Raji (cell line): ENCODE data around the gene CHEK2.
"Not testable (repeated sequence)": the region's sequence is repeated elsewhere in the genome, so short reads cannot be mapped to it uniquely, and the experiment has no call there.

Experiments
- POLR2A ChIP-seq: IDR thresholded peaks from 2 replicates; pipeline ENCODE4 v1.6.1; 2011; ENCODE audit warnings: low read depth, low read length, control low read depth; ENCODE audit not compliant: insufficient read depth

Gene CHEK2

DNA sequence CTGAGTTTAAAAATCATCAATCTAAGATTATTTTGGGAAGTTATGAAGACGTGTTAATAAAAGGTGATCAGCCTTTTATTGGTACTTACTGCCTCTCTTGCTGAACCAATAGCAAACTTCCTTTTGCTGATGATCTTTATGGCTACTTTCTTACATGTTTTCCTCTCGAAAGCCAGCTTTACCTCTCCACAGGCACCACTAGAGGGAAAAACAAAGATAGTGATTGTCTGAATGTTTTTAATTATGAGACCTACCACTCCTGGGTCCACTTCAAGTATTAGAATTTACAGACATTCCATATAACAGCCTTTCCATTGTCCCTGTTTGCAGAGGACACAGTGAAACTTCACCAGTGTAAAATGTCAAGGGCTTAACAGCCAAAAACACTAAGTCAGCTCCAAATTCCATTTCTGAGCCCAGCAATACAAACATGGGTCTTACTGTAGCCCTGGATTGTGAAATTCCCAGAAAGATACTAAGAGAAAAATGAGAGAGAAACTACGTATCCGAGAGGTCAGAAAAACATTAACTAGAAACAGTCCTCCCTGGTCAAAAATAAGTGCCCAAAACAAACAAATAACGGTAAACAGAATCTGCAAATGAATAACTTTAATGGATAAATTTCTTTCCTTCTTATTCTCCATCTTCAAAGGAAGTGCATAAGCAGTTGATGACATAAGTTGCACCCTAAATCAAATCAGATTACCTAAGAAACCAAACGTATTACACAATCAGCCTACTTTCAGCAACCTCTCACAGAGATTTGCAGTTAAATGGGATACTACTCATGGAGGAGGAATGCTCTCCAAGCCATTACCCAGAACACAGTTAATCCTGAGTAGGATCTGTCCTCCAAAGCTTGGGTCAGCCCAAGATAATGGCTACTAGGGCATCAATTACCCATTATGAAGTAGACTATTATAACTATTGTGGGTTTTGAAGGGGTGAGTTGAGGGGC is 29.5 kb downstream of the CHEK2 start:
- no peak for TF ChIP-seq POLR2A

DNA sequence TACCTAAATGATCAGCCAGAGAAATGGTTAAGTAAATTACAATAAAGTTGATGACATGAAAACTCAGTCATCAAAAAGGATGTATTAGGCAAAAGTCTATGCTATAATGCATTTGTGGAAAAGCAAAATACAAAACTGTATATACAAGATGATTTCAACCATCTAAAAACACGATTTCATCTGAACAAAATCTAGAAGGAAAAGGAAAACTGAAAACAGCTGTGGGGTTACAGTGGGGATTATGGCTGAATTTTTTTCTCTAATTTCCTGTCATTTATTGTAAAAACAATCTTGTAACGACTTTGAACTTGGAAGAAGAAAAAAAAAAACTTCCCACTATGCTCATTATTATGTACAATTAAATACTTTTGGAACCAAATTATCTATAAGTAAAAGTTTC is 30.3 kb downstream of the CHEK2 start:
- no peak for TF ChIP-seq POLR2A

DNA sequence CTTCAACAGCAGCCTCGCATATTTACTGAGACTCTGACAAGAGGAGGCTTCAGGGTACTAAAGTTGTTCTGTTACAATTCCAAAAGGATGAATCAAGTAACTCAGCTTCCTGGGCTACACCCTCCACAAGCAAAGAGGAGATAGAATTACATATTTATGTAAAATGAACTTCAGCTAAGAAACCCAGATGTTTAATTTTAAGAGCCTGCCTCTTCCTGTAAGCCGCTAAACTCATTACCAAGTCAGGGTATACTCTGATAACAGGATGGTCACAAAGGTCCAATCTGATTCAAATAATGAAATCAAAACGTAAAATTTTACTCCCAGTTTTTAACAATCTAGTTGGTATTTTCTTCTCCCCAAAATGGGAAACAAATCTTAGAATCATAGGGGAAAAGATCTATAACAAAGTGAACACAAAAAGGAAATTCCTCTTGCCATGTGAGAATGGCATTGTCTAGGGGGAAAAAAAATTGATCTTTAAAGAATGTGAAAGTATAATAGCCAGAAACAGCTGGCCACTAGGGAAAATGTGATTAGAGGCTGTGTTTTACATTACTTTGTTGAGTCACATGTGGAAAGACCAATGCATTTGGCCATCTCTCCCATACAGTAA is 30.9 kb downstream of the CHEK2 start:
- no peak for TF ChIP-seq POLR2A

DNA sequence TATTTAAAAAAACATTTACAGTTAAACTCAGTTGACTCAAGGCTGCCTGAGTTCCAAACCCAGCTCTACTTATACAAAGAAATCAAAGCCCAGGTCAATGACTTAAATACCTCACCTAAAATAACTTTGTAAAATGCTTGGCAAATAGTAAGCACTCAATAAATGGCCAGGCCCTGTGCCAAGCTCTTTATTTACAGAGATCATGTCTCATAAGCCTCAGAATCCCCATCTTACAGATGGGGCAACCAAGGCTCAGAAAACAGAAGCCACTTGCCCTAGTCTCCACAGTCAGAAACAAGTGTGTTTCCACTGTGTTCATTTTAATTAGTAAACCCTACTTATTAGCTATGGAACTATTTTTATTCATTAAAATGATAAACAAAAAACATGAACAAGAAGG is 31.5 kb downstream of the CHEK2 start:
- TF ChIP-seq POLR2A: no peak

DNA sequence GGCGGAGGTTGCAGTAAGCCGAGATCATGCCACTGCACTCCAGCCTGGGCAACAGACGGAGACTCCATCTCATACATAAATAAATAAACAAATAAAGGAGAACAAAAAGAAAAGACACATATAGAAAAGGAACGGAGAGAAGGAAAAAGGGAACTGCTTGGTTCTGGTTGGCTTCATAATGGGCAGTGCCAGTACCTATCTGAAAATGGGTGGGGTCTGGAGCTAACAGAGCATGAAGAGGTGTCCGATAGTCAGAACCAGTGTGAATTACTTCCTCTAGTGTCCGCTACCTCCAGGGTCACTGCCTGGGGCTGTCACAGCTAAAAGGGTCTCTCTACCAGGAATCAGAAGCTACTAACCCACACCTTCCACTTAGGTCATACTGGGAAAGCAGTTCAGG is 34.8 kb downstream of the CHEK2 start:
- TF ChIP-seq POLR2A: no peak

DNA sequence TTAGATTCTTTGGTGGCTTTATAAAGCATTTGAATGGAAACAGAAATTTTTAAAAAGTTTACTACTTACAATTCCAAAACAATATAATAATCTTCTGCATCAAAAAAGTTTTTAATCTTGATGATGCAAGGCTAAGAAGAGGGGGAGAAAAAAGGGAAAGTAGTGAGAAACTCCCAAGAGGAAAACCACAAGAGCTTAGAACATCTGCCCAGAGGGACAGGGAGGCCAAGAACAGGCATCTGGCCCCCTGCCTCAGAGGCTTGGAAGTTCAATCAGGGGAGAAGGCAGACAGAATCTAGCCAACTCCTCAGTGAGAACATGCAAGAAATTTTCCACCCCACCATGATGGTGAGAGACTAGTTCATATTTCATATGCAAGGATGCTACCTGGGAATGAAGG is 38.2 kb downstream of the CHEK2 start:
- no peak for TF ChIP-seq POLR2A

DNA sequence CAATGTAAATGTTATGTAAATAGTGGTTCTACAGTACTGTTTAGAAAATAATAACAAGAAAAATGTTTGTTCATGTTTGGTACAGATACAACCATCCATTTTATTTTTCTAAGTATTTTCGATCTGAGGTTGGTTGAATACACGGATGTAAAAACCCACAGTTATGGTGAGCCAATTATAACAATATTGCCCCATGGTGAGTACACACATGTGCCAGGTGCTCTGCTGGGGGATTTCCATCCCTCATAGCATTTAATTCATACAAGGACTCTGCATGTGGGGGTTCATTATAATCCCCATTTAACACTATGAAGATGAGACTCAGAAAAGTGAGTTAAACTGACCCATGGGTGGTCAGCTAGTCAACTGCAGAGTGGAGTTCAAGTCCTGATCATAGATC is 38.7 kb downstream of the CHEK2 start:
- TF ChIP-seq POLR2A: no peak

DNA sequence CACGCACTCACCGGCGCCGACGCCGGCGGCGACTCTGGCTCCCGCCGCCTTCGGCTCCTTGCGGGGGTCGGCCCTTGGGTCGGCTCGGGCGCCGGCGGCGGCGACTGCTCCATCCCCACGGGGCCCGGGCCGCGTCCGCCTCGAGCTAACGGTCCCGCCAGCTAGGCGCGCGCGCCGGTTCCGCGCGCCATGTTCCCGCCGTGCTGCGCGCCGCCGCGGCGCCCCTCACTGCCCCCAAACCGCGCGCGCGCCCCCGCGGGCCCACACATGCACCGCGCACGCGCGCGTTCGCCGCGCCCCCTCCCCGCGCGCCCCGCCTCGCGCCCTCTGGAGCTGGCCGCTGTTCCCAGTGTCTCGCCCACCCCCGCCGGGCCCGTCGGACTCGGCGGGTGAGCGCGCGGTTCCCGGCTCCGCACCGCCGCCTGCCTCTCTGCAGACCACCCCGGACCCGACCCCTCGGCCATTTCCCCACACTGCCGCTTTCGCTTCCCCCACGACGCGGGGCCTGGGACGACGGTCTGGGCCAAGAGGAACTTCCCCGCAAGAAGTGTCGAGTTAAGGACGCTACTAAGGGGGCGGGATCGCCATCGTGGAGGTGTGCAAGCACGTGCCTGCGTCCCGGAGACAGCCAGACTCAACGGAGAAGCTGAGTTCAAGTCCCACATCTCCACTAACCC is 61.9 kb downstream of the CHEK2 start, which contains the start of gene TTC28:
Gene TTC28 (minus strand): TSS at position 230 of the 677 bp plus-strand sequence. CDS start 117 bp downstream, at position 113.
- not testable (repeated sequence) for TF ChIP-seq POLR2A

DNA sequence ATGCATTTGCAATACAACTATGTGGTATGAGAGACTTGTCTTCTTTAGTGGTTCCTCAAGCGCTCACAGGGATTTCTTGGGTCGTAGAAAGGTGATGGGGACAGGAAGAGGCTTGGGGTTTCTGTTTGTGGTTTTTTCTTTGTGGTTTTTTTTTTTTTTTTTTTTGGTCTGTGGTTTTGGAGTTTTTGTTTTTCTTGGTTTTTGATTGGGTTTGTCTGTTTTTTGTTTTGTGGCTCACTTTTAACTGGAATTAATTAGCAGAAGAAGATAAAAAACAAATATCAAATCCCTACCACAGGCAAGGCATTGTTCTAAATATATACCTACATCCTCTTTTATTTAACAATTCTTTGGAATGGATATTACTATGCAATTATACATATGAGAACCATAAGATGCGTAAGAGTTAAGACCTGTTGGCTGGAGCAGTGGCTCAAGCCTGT is 67.5 kb downstream of the CHEK2 start:
- TF ChIP-seq POLR2A: no peak

DNA sequence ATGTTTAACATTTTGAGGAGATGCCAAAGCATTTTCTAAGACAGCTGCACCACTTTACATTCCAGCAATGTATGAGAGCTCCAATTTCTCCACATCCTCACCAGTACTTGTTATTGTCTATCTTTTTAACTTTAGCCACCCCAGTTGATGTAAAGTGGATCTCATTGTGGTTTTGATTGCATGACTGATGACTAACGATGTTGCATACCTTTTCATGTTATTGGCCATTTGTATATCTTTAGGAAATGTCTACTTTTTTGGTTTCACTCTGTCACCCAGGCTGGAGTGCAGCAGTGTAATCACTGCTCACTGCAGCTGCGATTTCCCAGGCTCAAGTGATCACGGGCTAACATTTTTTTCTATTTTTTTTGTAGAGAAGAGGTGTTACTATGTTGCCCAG is 70.9 kb downstream of the CHEK2 start:
- no peak for TF ChIP-seq POLR2A

DNA sequence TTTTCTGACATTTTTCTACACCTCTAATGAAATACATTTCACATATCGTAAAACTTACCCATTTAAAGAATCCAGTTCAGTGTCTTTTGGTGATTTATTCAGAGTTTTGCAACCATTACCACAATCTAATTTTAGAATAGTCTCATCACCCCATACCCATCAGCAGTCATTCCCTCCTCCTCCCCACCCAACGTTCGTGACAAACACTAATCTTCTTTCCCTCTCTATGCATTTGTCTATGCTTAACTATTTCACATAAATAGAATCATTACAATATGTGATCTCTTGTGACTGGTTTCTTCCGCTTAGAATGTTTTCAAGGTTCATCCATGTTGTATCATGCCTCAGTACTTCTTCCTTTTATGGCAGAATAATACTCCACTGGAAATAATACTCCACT is 71.5 kb downstream of the CHEK2 start:
- no peak for TF ChIP-seq POLR2A

DNA sequence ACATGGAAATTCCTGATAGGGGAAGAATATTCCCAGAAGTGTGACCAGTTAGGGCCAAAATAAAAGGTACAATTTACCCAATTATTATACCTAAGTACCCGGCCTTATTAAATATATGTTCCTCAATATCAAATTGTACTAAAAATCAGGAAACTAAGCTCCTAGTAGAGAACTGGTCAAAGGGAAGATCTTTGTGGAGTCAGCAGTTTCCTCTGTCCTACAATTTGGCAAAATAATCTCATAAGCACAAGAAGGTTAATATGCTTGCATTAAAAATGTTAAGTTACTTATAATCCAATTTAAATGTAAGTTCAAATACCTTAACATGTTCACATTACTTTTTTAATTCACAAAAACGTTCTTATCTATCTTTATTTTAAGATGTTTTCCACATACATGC is 72.2 kb downstream of the CHEK2 start:
- no peak for TF ChIP-seq POLR2A

DNA sequence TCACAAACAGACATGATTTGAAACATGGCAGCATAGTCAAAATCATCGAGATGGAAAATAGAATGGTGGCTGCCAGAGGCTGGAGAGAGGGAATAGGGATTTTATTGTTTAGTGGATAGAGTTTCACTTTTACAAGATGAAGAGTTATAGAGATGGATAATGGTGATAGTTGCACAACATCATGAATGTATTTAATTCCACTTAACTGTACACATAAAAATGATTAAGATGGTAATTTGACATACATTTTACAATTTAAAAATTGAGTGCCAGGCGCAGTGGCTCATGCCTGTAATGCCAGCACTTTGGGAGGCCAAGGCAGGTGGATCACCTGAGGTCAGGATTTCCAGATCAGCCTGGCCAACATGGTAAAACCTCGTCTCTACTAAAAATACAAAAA is 83.2 kb downstream of the CHEK2 start:
- TF ChIP-seq POLR2A: no peak

DNA sequence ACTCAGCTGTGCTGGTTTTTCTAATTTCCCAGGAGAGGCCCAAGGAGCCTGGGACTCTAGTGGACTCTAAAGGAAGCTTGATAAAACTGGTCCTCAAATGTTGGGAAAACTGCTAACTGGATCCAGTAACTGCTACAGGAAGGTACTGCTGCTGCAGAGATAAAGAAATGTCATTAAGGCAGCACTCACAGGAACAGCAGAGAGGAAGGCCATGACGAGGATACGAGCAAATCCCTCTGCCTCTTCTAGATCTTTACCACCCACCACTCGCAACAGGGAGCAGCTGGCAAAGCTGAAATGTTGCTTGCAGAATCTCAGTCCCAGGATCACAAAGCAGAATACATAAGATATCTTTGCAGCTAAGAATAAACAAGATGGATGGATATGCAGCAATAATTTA is 85.4 kb downstream of the CHEK2 start:
- TF ChIP-seq POLR2A: no peak

DNA sequence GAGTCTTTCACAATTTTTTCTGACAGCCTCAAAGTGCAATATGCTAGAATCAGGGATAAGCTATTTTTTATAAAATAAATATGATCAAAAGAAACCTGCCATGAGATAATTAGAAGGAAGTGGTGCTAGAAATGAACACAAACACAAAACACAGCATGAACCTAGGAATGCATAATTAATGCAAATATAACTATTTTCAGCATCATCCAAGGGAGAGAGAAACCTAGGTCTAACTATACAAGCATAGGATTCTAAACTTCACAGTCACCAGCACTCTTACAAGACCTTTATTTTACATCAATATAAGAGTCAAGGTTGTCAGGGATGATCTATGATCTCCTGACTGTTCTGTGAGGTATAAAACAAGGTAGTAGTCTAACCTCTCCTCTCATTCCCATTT is 91.2 kb downstream of the CHEK2 start:
- no peak for TF ChIP-seq POLR2A

DNA sequence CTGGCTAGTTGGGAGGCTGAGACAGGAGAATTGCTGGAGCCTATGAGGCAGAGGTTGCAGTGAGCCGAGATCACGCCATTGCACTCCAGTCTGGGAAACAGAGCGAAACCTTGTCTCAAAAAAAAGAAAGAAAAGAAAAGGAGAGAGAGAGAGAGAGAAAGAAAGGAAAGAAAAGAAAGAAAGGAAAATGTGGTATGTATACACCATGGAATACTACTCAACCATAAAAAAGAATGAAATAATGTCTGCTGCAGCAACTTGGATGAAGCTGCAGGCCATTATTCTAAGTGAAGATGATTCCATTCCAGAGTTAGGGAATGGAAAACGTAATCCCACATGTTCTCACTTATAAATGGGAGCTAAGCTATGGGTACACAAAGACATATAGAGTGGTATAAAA is 92.8 kb downstream of the CHEK2 start:
- TF ChIP-seq POLR2A: no peak
